GM12878 (cell line): Measurements from ENCODE around the gene EDARADD. TPM values are rescaled to one million over a fixed set of nuclear protein-coding genes. Genes with fewer than 3 reads are reported as not detected.
A peak's percentile ranks its signal among the peaks of the same experiment; 100 is the strongest.

ENCODE experiments used
- ATAC-seq: fragments of 200-7000 bp; cut with Tn5 transposase; 3 replicates; pipeline ENCODE4 v1.9.1; 2020; ENCODE audit warnings: mild to moderate bottlenecking, moderate library complexity
- BruUV-seq: library from RNA; stranded (reverse); fragments of 400-500 nt; replicated peaks from 2 replicates; lab custom pipeline; 2021; lab: Mats Ljungman, UMichigan
- CTCF ChIA-PET: fragments of 300-600 bp; sonication (Branson Sonifier 250); formaldehyde crosslinking; extraction: SDS; loops from one replicate; lab custom pipeline; 2021; ENCODE audit warnings: inconsistent platforms; lab: Yijun Ruan, JAX
- POLR2A ChIA-PET: fragments of 350-600 bp; formaldehyde crosslinking; extraction: SDS; loops from one replicate; lab custom pipeline; 2021; ENCODE audit warnings: inconsistent platforms; lab: Charles Lee
- RAD21 ChIA-PET: fragments of 300-600 bp; sonication (Branson Sonifier 250); formaldehyde crosslinking; loops from one replicate; lab custom pipeline; 2023; ENCODE audit warnings: antibody characterized with exemption; ENCODE audit not compliant: unreplicated experiment; lab: Charles Lee
- SMC1A ChIA-PET: fragments of 300-600 bp; sonication (Branson Sonifier 250); formaldehyde crosslinking; loops from one replicate; lab custom pipeline; 2023; ENCODE audit not compliant: unreplicated experiment, uncharacterized antibody; lab: Charles Lee
- DNase-seq: peaks from one replicate; pipeline ENCODE4 v3.0.0-alpha.2; 2011; ENCODE audit warnings: low read depth, low spot score
- FAIRE-seq: peaks from 3 replicates; lab custom pipeline; 2011; peaks lifted over from hg19 to GRCh38; lab: Jason Lieb, UNC
- H2AFZ ChIP-seq: 2 replicates; pipeline ENCODE4 v1.6.0; 2011; ENCODE audit warnings: low read depth, low read length, control low read depth; ENCODE audit not compliant: control insufficient read depth
- H3K27ac ChIP-seq: 2 replicates; pipeline ENCODE4 v1.5.1; 2011; ENCODE audit warnings: control low read depth; ENCODE audit not compliant: control insufficient read depth, insufficient read depth
- H3K27me3 ChIP-seq, 2 experiments: replicated peaks in 1 of 2; 2 replicates each; pipeline versions ENCODE4 v1.6.0 to v1.6.1; 2011; ENCODE audit warnings: low read length in 1 of 2; ENCODE audit not compliant: control insufficient read depth in 2 of 2, insufficient read depth in 2 of 2
- H3K36me3 ChIP-seq, 2 experiments: 2 replicates each; pipeline ENCODE4 v1.5.1; 2011; ENCODE audit warnings: low read length in 1 of 2; ENCODE audit not compliant: control insufficient read depth in 2 of 2, insufficient read depth in 2 of 2
- H3K4me1 ChIP-seq: 2 replicates; pipeline ENCODE4 v1.6.1; 2011; ENCODE audit warnings: mild to moderate bottlenecking, low read length, moderate library complexity, mixed read lengths; ENCODE audit not compliant: control insufficient read depth, insufficient read depth
- H3K4me2 ChIP-seq: 2 replicates; pipeline ENCODE4 v1.6.0; 2011; ENCODE audit warnings: control low read depth; ENCODE audit not compliant: control insufficient read depth, insufficient read depth
- H3K4me3 ChIP-seq: fragments of 200-600 bp; sonication (generic); 2 replicates; pipeline ENCODE4 v1.5.1; 2016
- H3K79me2 ChIP-seq: 2 replicates; pipeline ENCODE4 v1.6.0; 2011; ENCODE audit warnings: low read length; ENCODE audit not compliant: control insufficient read depth, insufficient read depth
- H3K9ac ChIP-seq: 2 replicates; pipeline ENCODE4 v1.8.0; 2011; ENCODE audit warnings: low read length, control low read depth, mixed read lengths; ENCODE audit not compliant: control insufficient read depth, insufficient read depth
- H3K9me3 ChIP-seq: replicated peaks from 3 replicates; pipeline ENCODE4 v1.5.1; 2011; ENCODE audit warnings: mild to moderate bottlenecking, low read length; ENCODE audit not compliant: control insufficient read depth, insufficient read depth
- H4K20me1 ChIP-seq: 2 replicates; pipeline ENCODE4 v1.6.0; 2011; ENCODE audit not compliant: control insufficient read depth, insufficient read depth
- BACH1 ChIP-seq: fragments of 450-650 bp; IDR thresholded peaks from 2 replicates; pipeline ENCODE4 v1.6.1; 2017; ENCODE audit warnings: mild to moderate bottlenecking, borderline replicate concordance
- BMI1 ChIP-seq: fragments of 450-650 bp; IDR thresholded peaks from 2 replicates; pipeline ENCODE4 v1.6.1; 2016; ENCODE audit warnings: mild to moderate bottlenecking, moderate library complexity, borderline replicate concordance
- CHD1 ChIP-seq: IDR thresholded peaks from 2 replicates; pipeline ENCODE4 v1.6.1; 2012; ENCODE audit warnings: low read depth, low read length, improper control_type of control experiment
- CREM ChIP-seq: IDR thresholded peaks from 2 replicates; pipeline ENCODE4 v1.6.1; 2014; ENCODE audit warnings: antibody characterized with exemption, low read depth
- DPF2 ChIP-seq: fragments of 450-650 bp; IDR thresholded peaks from 2 replicates; pipeline ENCODE4 v1.6.1; 2017; ENCODE audit warnings: mild to moderate bottlenecking
- GABPA ChIP-seq: IDR thresholded peaks from 2 replicates; pipeline ENCODE4 v1.6.1; 2014; ENCODE audit warnings: antibody characterized with exemption, low read depth, mild to moderate bottlenecking, inconsistent platforms
- GATAD2B ChIP-seq: fragments of 450-650 bp; conservative IDR thresholded peaks from 2 replicates; pipeline ENCODE4 v1.6.1; 2017; ENCODE audit warnings: low read depth, mild to moderate bottlenecking, moderate library complexity
- HDGF ChIP-seq: fragments of 450-650 bp; IDR thresholded peaks from 2 replicates; pipeline ENCODE4 v1.6.1; 2016; ENCODE audit warnings: antibody characterized with exemption
- IRF5 ChIP-seq: fragments of 450-650 bp; IDR thresholded peaks from 2 replicates; pipeline ENCODE4 v1.6.1; 2017; ENCODE audit warnings: borderline replicate concordance
- PAX8 ChIP-seq: fragments of 450-650 bp; IDR thresholded peaks from 2 replicates; pipeline ENCODE4 v1.6.1; 2017; ENCODE audit warnings: mild to moderate bottlenecking, moderate library complexity
- POLR2A ChIP-seq: IDR thresholded peaks from 2 replicates; pipeline ENCODE4 v1.6.1; 2011; ENCODE audit warnings: low read depth, mild to moderate bottlenecking, low read length
- SIN3A ChIP-seq: IDR thresholded peaks from 2 replicates; pipeline ENCODE4 v1.6.1; 2012; ENCODE audit warnings: low read depth, low read length, improper control_type of control experiment
- SIX5 ChIP-seq: IDR thresholded peaks from 2 replicates; pipeline ENCODE4 v1.6.1; 2011; ENCODE audit warnings: mild to moderate bottlenecking, low read depth, low read length, moderate library complexity; ENCODE audit not compliant: severe bottlenecking
- TCF7 ChIP-seq: IDR thresholded peaks from 2 replicates; pipeline ENCODE4 v1.6.1; 2014; ENCODE audit warnings: antibody characterized with exemption, borderline replicate concordance
- WRNIP1 ChIP-seq: IDR thresholded peaks from 2 replicates; pipeline ENCODE4 v1.6.1; 2011; ENCODE audit warnings: low read depth, low read length, improper control_type of control experiment, borderline replicate concordance
- YBX1 ChIP-seq: fragments of 450-650 bp; IDR thresholded peaks from 2 replicates; pipeline ENCODE4 v1.6.1; 2016; ENCODE audit warnings: antibody characterized with exemption
- ZNF622 ChIP-seq: fragments of 450-650 bp; IDR thresholded peaks from 2 replicates; pipeline ENCODE4 v1.6.1; 2017; ENCODE audit warnings: mild to moderate bottlenecking, inconsistent platforms
- WGBS: methylation state at CpG from one replicate; pipeline ENCODE4 v1.1.6; 2016; ENCODE audit warnings: low lambda C conversion rate; ENCODE audit not compliant: insufficient replicate concordance, insufficient coverage; ENCODE audit errors: missing lambda C conversion rate; 5-methylcytosine and 5-hydroxymethylcytosine counted together
- in situ Hi-C: fragments of 300-500 bp; cut with MboI; formaldehyde crosslinking; loops from 9 replicates; pipeline ENCODE4 v1.14.3; 2018; ENCODE audit warnings: mixed read lengths
- intact Hi-C: fragments of 100-400 bp; cut with micrococcal nuclease; formaldehyde crosslinking; loops from one replicate; pipeline ENCODE4 v1.14.2; 2022; ENCODE audit not compliant: unreplicated experiment
- polyA plus RNA-seq, 11 experiments: library from polyadenylated mRNA; depleted of rRNA in 4 of 11; unstranded in 6 of 11; stranded (reverse) in 5 of 11; fragments of >200 nt; fragmentation: Nextera tagmentation in 4 of 11; fragmentation: Illumina TruSeq in 1 of 11; extraction: Ambion mirVana in 4 of 11; extraction: Trizol in 1 of 11; gene quantifications; 1 replicate in 1 of 11; 2 replicates in 10 of 11; pipeline versions ENCODE4 v1.2.1 to v1.2.3, GENCODE V29; 2011 to 2016; ENCODE audit warnings: inconsistent platforms in 2 of 11, missing spikeins in 2 of 11, low read depth in 1 of 11
- total RNA-seq, 4 experiments: library from RNA; depleted of rRNA in 3 of 4; stranded (reverse); fragments of >200 nt in 3 of 4; fragmentation: Illumina TruSeq in 1 of 4; extraction: Trizol in 1 of 4; gene quantifications; 2 replicates each; pipeline versions ENCODE4 v1.2.1 to v1.2.3, GENCODE V29; 2013 to 2021
- TF ChIP-seq, protein P1 (sequence below): IDR thresholded peaks from 2 replicates; pipeline ENCODE4 v1.6.1; 2012; ENCODE audit warnings: low read depth, low read length, improper control_type of control experiment
- TF ChIP-seq, protein P2 (sequence below): fragments of 450-650 bp; IDR thresholded peaks from 2 replicates; pipeline ENCODE4 v1.6.1; 2016; ENCODE audit warnings: mild to moderate bottlenecking

The EDARADD gene
- total and polyA plus RNA-seq, 10 of the 15 experiments (the other 5 are each of a cell fraction or from before 2014, with no cell fraction given) = 0.58 to 6.1 (median 4.7) TPM

DNA sequence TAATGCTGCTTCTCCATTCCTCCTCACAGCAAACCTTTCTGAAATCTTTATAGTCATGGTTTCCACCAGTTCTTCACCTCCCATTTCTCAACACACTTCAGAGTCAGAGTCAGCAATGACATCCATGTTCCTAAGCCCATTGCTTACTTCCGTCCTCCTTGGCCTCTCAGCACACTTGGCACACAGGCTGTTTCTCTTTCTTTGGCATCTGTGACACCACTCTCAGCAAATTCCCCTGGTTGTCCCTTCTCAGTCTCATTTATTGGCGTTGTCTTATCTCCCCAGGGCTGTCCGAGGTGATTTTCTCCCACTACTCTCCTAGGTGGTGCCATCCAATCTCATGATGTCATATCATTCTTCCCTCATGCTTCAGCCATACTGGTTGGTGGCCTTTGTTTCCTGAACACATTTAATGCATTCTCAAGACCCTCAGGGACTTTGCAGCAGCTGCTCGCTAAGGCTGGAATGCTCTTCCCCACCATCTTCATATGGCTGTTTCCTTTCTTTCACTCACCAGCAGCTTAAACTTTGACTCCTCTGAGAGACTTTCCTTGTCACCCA is 126.4 kb downstream of the EDARADD start (continued):
- no peak for TF ChIP-seq WRNIP1
- TF ChIP-seq IRF5 = no peak
- TF ChIP-seq BACH1 = no peak
- no peak for TF ChIP-seq HDGF
- no peak for TF ChIP-seq POLR2A
- TF ChIP-seq GATAD2B = no peak

DNA sequence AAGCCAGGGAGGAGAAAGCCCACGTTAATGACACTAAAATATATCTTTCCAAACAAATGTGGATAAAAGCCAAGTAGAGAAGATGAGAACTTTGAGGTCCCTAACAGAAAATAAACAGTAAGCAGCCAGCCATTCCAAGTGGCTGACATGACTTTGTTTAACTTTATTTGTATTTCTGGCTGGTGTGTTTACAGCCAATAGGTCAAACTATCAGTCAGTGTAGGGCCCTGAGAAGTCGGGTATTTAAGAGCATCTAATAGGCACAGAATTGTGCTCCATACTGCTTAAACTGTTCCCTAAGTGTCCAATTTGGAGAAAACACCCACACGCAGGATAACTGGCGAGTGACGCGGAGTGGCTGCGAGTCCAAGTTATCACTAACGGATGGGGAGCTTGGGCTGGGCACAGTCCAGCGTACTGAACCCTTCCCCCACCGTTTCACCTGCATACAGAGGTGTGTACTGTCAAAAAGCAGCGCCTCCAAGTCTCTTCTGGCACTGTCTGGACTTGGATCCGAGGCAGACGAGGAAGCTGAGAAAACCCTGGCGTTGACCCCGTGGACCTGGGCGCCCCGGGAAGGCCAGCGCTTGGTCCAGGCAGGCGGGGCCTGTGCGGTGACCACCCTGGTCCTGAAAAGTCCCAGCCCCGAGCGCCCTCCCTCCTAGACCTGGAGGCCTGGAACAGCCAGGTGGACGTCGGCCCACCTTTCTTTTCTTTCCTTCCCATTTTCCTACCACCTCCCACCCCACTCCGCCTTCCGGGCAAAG is 129.0 kb downstream of the EDARADD start:
- FAIRE-seq (no peak), ATAC-seq (peak; percentile 1; the same call in 2 of the 3 replicates), DNase-seq (no peak)
- Histone ChIP-seq H3K36me3 (peaks cover 0 to 7% of the 10 kb centered on the region in 2 experiments; a peak in 1 of 4 replicates), H3K9me3 (no peaks in the 10 kb centered on the region), H3K27ac (no peak overlapping the region), H4K20me1 (no peaks in the 10 kb centered on the region), H3K27me3 (no peaks in the 10 kb centered on the region), H3K4me2 (peak overlapping the region; percentile 70), H3K4me1 (no peaks in the 10 kb centered on the region), H2AFZ (peak overlapping the region; percentile 94), H3K79me2 (peaks cover 7% of the 10 kb centered on the region), H3K4me3 (peak overlapping the region; percentile 89; the same call in 1 of the 2 replicates), H3K9ac (peak overlapping the region; percentile 72)
- ChIA-PET POLR2A (no interaction called here), CTCF (no interaction called here), SMC1A (no interaction called here), RAD21 (no interaction called here)
- intact Hi-C loops = no loop called here
- 52% methylated on average over 26 of the region's 26 CpGs for WGBS
- BruUV-seq = no TSS peak
- in situ Hi-C loops = no loop called here
- TF ChIP-seq, protein P1, sequence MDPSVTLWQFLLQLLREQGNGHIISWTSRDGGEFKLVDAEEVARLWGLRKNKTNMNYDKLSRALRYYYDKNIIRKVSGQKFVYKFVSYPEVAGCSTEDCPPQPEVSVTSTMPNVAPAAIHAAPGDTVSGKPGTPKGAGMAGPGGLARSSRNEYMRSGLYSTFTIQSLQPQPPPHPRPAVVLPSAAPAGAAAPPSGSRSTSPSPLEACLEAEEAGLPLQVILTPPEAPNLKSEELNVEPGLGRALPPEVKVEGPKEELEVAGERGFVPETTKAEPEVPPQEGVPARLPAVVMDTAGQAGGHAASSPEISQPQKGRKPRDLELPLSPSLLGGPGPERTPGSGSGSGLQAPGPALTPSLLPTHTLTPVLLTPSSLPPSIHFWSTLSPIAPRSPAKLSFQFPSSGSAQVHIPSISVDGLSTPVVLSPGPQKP = no peak
- TF ChIP-seq BACH1 (no peak), DPF2 (no peak), SIN3A (no peak), PAX8 (no peak), CREM (no peak), TCF7 (no peak), CHD1 (no peak), ZNF622 (no peak), YBX1 (no peak), SIX5 (no peak), BMI1 (no peak), GABPA (no peak)
- TF ChIP-seq, protein P2, sequence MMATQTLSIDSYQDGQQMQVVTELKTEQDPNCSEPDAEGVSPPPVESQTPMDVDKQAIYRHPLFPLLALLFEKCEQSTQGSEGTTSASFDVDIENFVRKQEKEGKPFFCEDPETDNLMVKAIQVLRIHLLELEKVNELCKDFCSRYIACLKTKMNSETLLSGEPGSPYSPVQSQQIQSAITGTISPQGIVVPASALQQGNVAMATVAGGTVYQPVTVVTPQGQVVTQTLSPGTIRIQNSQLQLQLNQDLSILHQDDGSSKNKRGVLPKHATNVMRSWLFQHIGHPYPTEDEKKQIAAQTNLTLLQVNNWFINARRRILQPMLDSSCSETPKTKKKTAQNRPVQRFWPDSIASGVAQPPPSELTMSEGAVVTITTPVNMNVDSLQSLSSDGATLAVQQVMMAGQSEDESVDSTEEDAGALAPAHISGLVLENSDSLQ = no peak
